ENCODE results near the gene KIFAP3. TPM values are rescaled to one million over a fixed set of nuclear protein-coding genes. Genes with fewer than 3 reads are reported as not detected.

KIFAP3 gene
- total RNA-seq, 2 experiments from 2014 or later = 20.2 to 21.6 TPM

DNA sequence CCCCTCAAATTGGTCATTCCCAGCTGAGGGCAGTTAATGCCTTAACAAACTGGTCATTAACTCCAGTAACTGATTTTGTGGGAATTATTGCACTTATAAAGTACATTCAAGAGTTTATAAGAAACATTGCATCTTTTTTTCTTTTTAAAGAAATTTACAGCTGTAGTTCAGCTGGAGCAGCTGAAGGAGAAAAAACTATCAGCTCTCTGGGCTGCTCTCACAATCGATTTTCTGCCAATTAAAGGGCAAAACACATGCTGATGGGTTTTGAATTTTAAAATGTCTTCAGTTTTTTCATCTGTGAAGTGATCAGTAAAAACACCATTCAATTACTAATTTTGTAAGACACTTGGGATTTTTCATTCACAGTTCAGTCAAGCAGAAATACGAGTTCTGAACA lies 74.7 kb downstream of the KIFAP3 start:
- ChIA-PET CTCF (no interaction called here), POLR2A (no interaction called here)

DNA sequence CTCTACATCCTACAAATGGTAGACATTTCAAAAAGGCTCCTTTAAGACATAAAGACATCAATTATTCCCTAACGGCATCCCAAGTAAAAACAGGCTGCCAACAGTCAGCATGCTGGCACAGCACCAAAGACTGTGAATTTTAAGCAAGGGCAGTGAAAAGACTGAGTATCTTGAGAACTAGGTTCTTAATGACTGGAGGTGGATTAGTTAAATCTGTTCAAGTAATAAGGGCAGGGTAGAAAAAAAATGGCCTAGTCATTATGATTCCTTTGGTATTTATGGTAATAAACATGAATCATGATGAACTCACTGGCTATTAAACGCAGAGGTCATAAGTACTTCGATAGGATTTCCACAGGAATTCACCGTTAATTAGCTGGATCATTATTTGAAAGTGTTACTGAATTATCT lies 75.2 kb downstream of the KIFAP3 start:
- CTCF ChIA-PET = no interaction called here
- POLR2A ChIA-PET = no interaction called here

DNA sequence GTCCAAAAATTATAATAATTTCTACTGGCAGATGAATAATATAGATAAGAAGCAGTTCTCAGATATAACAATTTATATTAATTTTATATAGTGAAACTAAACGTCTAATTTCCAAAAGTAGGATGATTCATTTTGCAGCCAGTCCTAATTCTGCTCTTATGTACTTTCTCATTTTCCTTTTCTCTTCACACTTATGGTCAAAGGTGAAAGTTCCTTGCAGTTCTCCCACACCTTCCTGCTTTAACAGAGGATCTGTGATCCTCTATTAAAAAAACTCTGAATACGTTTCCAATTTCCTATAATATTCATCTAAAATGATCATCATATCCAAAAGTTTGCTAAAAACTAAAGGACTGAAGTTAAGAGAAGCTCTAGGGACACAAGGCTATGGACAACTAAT lies 78.5 kb downstream of the KIFAP3 start:
- ChIA-PET CTCF (no interaction called here), POLR2A (no interaction called here)

DNA sequence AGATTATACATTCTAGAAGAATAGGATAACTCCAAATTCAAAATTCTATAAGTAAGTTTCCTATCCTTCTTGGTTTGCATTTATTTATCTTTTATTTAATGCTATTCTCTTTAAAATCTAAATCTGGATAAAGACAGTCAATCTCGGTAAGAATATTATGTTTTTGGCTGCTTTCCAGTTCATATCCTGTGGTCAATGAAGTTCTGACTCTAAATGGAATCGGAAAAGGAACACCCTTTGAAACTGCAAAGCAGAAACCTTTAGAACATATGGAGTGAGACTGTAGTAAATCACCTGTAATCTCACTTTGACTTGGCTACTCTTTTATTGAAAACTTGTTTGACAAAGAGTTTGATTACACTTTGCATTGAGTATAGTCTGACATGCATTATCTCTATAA lies 85.2 kb downstream of the KIFAP3 start:
- POLR2A ChIA-PET = no interaction called here
- CTCF ChIA-PET = no interaction called here

DNA sequence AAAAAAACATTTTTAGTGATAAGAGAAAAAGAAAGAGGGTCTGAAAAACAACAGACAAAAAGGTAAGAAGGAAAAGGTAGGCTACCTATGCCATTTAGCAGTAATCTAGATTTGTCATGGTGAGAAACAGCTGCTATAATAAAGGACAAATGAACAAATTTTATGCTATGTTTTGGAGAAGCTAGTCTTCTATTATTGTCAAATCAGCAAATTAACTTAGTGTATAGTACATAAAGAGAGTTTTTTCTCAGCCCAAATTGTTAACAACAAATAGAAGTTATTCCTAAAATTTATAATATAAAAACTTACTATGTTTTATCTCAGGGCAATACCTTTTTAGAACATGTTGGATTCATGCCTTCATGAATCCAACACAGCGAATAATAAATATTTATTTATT lies 88.7 kb downstream of the KIFAP3 start:
- ChIA-PET CTCF (no interaction called here), POLR2A (no interaction called here)

DNA sequence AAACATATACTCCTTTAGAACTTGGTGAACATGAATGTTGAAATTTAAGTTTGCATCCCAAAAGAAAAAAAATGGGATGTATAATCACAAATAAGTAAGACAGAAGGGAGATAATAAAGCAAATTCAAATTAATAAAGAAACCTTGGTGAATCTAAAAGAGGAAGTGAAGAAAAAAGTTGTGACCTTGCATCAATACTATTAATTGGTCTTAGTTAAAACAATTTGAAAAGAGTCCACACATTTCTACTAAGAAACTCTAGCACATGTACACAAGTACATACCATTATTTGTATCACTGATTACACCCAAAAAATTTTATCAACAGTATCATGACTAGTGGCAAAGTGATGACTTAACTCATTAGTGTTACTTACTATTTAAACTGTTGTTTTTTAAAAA lies 100.4 kb downstream of the KIFAP3 start:
- ChIA-PET CTCF (no interaction called here), POLR2A (no interaction called here)

DNA sequence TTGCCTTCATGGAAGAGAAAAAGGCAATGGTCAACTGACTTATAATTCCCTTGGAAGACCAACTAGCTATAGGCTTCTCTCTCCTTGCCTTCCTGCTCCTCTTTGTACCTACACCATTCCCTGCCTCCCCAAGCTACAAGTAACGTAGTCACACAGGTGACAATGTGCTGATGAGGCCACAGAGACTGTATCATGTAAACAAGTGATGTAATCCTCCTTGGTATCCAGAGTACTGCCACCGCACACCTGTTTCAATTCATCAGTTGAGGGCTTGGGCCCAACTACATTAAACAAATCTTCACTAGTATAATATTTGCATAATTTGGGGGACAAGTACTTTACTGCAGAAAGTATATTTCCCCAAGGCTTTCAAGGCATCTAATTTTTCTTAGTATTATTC lies 104.4 kb downstream of the KIFAP3 start:
- CTCF ChIA-PET = no interaction called here
- POLR2A ChIA-PET = no interaction called here

DNA sequence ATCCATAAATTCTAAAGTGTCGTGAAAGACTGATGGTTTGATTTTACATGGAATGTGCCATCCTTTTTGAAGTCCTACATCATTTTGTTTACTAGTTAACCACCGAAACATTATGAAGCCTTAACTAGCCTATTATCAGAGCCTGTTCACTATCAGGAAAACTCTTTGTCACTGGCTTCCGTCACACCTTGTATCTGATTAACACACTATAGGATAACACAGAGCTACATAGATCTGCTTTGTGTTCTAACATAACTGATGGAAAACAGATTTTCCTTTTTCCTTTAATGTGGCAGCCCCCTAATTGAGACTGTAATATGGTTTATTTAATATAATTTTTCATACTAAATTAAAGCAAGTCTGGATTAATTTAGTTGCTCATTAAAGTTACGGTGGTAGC lies 106.3 kb downstream of the KIFAP3 start:
- POLR2A ChIA-PET = no interaction called here
- CTCF ChIA-PET = no interaction called here

DNA sequence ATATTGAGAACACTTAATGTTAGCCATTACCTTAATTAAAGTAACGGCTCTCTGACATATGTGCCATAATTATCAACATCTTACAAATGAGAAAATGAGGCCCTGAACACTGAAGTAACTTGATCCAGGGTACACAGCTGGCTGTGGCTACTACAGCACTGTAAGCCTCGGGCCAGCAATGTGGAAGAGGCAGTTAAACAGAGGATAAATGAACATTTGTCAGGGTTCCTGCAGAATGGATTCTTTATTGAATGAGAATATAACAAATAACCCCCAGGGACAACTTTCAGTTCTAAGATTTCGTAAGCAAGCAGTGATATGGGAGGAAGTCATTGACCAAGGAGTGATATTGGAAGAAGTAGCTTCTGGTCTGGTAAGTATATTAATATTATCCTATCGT lies 110.3 kb downstream of the KIFAP3 start:
- CTCF ChIA-PET = no interaction called here
- POLR2A ChIA-PET = no interaction called here

DNA sequence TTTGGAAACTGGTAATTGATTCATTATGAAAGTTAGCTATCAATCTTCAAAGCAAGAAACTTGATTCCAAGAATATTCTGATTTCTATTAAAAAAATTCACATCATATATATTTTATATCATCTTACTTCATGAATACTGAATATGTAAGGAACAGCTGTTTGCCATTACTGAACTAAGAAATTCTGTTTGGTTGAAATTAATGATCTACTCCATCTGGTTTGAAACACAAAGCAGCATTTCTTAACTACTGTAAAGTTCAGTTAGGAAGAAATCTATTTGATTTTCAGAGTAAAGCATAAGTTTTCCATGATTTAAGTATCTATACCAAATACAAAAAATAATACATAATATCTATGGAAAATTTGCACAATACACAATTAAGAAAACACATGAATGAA lies 114.8 kb downstream of the KIFAP3 start:
- CTCF ChIA-PET = no interaction called here
- POLR2A ChIA-PET = no interaction called here

DNA sequence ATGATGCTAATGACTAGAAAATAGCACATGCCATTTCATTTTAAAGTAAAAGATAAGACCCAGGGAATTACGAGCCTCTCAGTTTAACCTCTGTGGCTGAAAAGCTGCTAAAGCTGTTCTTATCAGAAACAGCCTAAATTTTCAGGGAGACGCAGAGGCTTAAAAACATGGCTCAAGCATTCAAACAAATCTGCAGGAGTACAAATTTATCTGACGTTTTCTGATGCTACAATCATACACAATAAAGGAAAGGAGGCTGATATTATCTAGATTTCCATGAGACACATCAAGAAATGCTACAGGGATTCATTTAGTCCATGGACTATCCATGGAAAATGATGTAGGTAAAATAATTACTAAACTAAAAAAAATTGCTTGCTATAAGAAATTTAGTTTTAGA lies 115.5 kb downstream of the KIFAP3 start:
- CTCF ChIA-PET = no interaction called here
- POLR2A ChIA-PET = no interaction called here

DNA sequence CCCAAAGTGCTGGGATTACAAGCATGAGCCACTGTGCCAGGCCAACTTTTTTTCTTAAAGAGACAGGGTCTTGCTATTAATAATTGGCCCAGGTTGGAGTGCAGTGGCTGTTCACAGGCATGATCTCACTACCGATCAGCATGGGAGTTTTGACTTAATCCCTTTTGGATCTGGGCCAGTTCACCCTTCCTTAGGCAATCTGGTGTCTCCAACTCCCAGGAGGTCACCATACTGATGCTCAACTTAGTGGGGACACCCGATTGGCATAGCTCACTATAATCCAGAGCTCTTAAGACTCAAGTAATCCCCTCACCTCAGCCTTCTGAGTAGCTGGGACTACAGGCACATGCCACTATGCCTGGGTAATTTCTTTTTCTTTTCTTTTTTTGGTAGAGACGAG lies 116.6 kb downstream of the KIFAP3 start:
- CTCF ChIA-PET = no interaction called here
- POLR2A ChIA-PET = no interaction called here

DNA sequence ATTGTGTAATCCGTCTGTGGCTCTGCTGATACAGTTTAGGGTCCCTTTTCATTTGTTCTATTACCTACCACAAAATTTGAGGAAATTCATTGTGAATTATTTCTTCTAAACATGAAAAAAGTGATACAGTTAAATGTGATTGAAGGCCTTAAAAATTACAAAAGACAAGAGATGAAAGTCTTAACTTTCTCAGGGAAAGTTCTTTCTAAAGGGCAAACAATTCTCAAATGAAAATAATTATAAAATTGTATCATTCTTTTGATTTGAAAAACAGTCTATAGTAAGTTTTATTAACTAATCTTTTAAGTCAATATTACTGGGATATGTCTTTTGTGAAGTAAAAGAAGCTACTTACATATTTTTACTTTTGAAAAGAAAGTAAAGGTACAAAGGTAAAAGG lies 123.4 kb downstream of the KIFAP3 start:
- CTCF ChIA-PET = no interaction called here
- POLR2A ChIA-PET = no interaction called here

DNA sequence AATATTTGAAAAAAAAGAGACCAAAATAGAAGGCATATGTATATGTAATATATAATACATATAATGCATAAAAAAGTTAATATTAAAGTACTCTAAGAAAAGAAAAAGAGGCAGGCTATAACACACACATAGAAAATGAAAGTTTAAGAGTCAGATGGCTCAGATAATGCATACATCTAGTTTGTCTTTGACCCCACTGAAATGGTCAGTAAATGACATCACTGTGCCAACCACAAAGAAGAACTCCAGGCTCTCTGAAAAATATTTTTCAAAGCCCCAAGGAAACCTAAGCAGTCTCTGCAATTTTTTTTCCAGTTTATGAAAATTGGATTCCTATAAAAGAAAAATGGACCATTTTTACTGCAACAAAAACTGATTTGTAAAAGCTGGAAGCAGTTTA lies 125.4 kb downstream of the KIFAP3 start:
- ChIA-PET POLR2A (no interaction called here), CTCF (no interaction called here)

DNA sequence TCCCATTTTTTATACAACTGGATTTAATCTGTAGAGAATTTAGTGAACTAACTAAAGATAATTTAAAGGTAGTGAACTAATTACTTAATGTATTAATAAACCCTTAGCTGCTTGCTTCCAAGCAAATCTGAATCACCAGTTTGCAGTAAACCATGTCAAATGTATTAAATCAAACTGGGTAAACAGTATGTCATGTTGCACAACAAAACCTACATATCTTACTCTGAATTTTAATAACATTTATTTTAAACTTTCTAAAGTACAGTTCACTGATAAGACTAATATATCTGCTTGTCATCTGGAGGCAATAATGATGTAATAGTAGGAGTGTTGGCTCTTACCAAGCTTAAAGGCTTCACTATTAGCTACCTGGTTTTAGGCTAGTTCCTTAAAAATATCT lies 128.3 kb downstream of the KIFAP3 start:
- CTCF ChIA-PET = no interaction called here
- POLR2A ChIA-PET = no interaction called here

DNA sequence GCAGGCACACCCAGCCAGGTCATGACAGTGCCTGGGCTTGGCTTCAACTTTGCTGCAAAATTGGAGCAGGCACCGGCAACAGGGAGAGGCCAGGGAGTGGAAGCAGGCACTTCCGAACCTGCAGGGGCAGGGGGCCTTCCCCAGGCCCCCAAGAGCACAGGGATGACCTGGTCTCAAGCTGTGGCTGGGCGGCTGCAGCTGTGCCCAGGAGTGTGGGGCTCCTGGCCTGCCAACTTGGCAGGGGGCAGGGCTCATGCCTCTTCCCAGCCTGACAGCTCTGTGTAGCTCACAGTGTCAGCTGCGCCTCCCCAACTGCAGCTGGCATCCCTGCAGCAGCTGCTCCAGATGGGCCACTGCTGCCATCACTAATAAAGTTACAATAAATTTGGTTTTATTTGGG lies 129.3 kb downstream of the KIFAP3 start:
- ChIA-PET POLR2A (no interaction called here), CTCF (no interaction called here)

DNA sequence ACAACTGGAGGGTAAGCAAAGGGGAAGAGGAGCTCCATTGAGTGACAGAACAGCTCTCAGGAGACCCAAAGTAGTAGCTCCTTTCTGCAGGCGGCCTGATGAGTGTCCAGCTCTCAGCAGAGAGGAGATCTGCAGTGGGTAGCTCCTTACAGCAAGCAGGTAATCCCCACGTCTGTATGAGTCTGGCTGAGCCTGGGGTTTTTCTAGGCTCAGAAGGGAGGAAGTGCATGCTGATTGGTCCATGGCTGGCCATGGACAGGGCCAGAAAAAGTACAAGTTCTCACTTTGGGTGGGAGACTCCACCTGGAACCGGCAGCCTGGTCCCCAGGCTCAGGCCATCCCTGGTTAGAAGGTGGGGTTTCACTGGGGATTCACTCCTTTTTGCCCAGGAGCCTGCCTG lies 129.9 kb downstream of the KIFAP3 start:
- POLR2A ChIA-PET = no interaction called here
- CTCF ChIA-PET = no interaction called here

DNA sequence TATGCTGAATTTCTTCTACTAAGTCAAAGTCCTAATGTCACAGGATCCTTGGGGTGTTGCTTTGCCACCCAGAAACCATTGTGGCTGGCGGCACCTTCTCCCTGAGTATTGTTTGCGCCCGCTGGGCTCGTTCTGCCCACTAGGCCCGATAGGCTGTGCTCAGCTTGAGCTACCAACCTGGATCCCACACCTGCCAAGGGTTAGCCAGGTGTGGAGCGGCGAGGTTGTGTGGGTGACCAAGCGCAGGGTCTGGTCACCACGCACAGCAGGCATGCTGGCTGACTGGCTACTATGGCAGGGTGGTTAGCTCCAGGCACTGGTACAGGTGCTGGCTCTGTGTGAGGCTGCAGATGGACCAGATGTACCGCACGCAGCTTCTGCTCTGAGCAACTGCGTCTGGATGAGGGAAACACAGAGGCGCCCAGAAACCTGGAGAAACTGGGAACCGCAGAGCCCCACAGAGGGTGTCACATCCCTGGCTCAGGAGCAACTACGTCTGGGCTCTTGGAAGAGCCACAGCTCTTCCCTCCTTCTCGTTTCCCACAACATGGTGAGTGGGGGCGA lies 130.4 kb downstream of the KIFAP3 start:
- CTCF ChIA-PET = no interaction called here
- POLR2A ChIA-PET = no interaction called here

DNA sequence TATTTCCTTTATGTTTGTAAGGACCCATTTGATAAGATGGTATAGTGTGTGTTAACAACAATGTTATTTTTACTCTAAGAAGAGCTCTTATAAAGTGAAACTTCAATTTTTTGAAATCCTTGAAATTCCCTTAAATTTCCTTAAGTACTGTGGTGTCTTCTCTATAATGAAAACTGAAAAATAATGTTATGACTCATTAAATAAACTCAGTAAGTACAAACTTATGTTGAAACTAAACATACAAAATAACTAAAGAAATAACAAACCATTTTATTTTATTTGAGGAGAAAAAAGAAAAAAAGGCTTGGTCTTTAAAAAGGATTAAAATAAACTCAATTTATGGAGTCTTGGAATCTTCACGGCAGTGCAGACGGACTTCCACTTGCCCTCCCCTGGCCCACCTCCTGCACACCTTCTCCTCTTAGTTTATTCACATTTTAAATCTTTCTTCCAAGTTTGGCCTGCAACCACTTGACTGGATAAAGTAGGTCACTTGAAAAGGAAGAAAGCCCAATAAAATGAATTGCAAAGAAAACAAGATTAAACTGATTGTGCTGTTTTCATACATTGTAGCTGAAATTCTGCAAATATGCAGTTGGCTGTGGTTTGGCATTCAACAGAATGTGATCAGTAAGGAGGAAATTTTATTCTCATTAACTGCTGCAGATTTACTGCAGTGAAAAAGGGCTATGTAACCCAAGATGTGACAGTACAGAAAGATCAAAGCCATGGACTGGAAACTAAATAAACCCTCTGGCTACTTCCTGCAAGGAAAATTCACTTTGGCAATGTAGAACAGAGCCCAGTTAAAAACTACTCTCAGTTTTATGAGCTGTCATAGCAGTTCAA lies 132.3 kb downstream of the KIFAP3 start:
- CTCF ChIA-PET = no interaction called here
- POLR2A ChIA-PET = no interaction called here

DNA sequence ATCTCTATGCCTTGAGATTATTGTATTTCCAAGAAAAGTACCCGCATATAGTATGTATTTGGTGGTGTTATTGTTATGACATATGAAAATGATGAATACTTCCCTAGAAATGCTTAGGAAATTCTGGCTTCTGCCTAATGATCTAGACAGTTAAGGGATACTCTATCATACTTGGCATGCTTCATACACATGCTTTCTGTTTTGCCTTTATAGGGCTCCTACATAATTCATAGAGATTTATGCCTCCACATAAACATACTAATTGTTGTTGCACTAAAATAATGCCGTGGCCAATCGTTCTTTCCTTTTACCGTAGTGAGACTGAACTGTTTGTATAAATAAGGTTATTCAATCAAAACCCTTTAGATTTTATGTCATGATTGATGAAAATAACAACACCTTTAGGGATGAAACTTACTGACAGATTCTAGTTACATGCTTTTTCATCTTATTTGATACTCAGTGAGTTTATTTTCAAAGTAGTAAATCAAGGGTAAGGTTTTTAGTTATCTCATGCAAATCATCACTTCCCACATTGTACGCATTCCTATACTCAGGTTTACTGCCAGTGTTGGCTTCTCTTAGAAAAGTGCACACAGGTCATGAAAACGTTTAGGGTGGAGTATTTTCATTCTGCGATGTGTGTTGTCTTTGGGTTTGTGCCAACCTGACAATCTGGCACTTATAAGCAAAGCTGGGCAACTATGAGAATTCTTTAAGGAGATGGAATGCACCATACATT lies 140.3 kb downstream of the KIFAP3 start:
- ChIA-PET POLR2A (no interaction called here), CTCF (no interaction called here)

DNA sequence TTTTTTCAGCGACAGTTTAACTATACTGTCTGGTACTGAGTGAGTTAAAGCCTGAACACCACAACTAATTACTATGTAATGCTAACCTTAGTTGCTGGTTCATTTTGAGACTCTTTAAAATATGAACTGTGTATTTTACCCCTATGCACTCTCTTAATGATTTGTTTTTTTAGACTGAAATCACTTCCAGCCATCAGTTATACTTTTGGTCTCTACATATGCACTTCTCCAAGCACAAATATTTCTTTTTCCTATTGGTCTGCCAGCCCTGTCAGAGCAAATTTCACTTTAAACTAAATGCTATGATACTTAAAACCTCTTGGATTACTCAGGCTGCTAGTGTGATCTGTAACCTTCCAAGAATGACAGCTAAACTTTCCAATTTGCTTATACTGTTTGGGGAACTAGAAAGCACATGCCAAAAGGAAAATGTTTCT lies 142.7 kb downstream of the KIFAP3 start:
- CTCF ChIA-PET = no interaction called here

DNA sequence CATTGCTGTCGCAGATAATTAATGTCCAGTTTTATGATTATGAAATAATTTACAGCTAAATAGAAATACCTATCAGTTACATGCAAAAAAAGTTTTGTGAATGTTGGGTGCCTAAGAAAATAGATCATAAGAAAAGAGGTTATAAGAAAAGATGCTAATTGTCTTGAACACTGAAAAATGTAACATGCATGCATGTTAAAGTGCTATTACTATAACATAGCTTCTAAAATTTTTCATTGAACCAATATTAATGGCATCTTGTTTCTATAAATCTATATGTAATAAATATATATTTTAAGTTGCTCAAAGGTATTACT lies 145.3 kb downstream of the KIFAP3 start:
- CTCF ChIA-PET = interaction anchor here (1.2 kb wide), 1 partner anchor 13 kb away, joined by 3 read pairs; no protein-coding TSS in a partner anchor
- POLR2A ChIA-PET = interaction anchor here (0.5 kb wide), 1 partner anchor 429 kb away, joined by 3 read pairs; no protein-coding TSS in a partner anchor

More for the DNA sequence above, 142.7 kb downstream of the KIFAP3 start:
- POLR2A ChIA-PET = no interaction called here

Data from activated CD8-positive, alpha-beta memory T cell treated with anti-CD3 and anti-CD28 coated beads for 36 hours (primary cell).